ENCODE measurements around the gene PLPPR2. TPM values are rescaled to one million over a fixed set of nuclear protein-coding genes. Genes with fewer than 3 reads are reported as not detected.

PLPPR2 gene
- total RNA-seq, 1 donor from 2014 or later: 2.2 TPM

GRCh38 chr19:11363881-11364280 lies 8.6 kb downstream of the PLPPR2 start:
- DNase-seq: no peak
- no peak for ATAC-seq (ENCODE audit: low read depth)
- Mint-ChIP-seq H3K36me3 (ENCODE audit: low read depth) (peaks cover 22% of the 10 kb centered on the region), H3K4me1 (no peaks in the 10 kb centered on the region), H3K27ac (no peak overlapping the region), H3K4me3 (no peak overlapping the region), H3K27me3 (no peaks in the 10 kb centered on the region), H3K9me3 (no peaks in the 10 kb centered on the region)
- ChIA-PET CTCF (no interaction called here), POLR2A (interaction anchor here (0.7 to 0.8 kb wide), 2 partner anchors 17 to 1810 kb away, joined by 3 to 5 read pairs; no protein-coding TSS in a partner anchor)
- intact Hi-C loops (cut with micrococcal nuclease): no loop called here
- no peak for TF ChIP-seq CTCF (IDR thresholded peaks at IDR 0.05)

GRCh38 chr19:11364296-11364904 lies 9.2 kb downstream of the PLPPR2 start:
- Mint-ChIP-seq H3K4me3 (no peak overlapping the region), H3K9me3 (no peaks in the 10 kb centered on the region), H3K36me3 (ENCODE audit: low read depth) (peaks cover 27% of the 10 kb centered on the region), H3K4me1 (peaks cover 2% of the 10 kb centered on the region), H3K27ac (no peak overlapping the region), H3K27me3 (no peaks in the 10 kb centered on the region)
- CTCF ChIA-PET: no interaction called here
- intact Hi-C loops (cut with micrococcal nuclease): no loop called here
- no peak for TF ChIP-seq CTCF (IDR thresholded peaks at IDR 0.05)
- DNase-seq (no peak), ATAC-seq (ENCODE audit: low read depth) (no peak)
- POLR2A ChIA-PET: no interaction called here

- DNase-seq: no peak
- intact Hi-C loops (cut with micrococcal nuclease): no loop called here
- CTCF ChIA-PET: no interaction called here
- H3K4me3 Mint-ChIP-seq: no peak overlapping the region
- no peaks in the 10 kb centered on the region for H3K9me3 Mint-ChIP-seq
- ATAC-seq (ENCODE audit: low read depth): no peak
- POLR2A ChIA-PET: no interaction called here
- no peak for TF ChIP-seq CTCF (IDR thresholded peaks at IDR 0.05)
- no peaks in the 10 kb centered on the region for H3K27me3 Mint-ChIP-seq
- H3K4me1 Mint-ChIP-seq: peaks cover 2% of the 10 kb centered on the region
- no peak overlapping the region for H3K27ac Mint-ChIP-seq
- H3K36me3 Mint-ChIP-seq (ENCODE audit: low read depth): peaks cover 30% of the 10 kb centered on the region
Measured at GRCh38 chr19:11364935-11365334, 9.7 kb downstream of the PLPPR2 start.

- no peak overlapping the region for H3K4me3 Mint-ChIP-seq
- H3K27me3 Mint-ChIP-seq: no peaks in the 10 kb centered on the region
- no peak for ATAC-seq (ENCODE audit: low read depth)
- H3K4me1 Mint-ChIP-seq: peaks cover 2% of the 10 kb centered on the region
- no peak for TF ChIP-seq CTCF (IDR thresholded peaks at IDR 0.05)
- H3K9me3 Mint-ChIP-seq: no peaks in the 10 kb centered on the region
- intact Hi-C loops (cut with micrococcal nuclease): no loop called here
- ChIA-PET POLR2A (interaction anchor here (0.7 kb wide), 1 partner anchor 16 kb away, joined by 5 read pairs; no protein-coding TSS in a partner anchor), CTCF (no interaction called here)
- H3K36me3 Mint-ChIP-seq (ENCODE audit: low read depth): peaks cover 31% of the 10 kb centered on the region
- no peak for DNase-seq
- H3K27ac Mint-ChIP-seq: no peak overlapping the region
Measured at GRCh38 chr19:11365557-11366117, 10.4 kb downstream of the PLPPR2 start.

- ChIA-PET CTCF (interaction anchor here (2.6 kb wide), 1 partner anchor 14 kb away, joined by 7 read pairs; no protein-coding TSS in a partner anchor), POLR2A (no interaction called here)
- DNase-seq (no peak), ATAC-seq (ENCODE audit: low read depth) (no peak)
- no peak overlapping the region for H3K27ac Mint-ChIP-seq
- no peaks in the 10 kb centered on the region for H3K9me3 Mint-ChIP-seq
- no peaks in the 10 kb centered on the region for H3K27me3 Mint-ChIP-seq
- H3K36me3 Mint-ChIP-seq (ENCODE audit: low read depth): peaks cover 38% of the 10 kb centered on the region
- peaks cover 2% of the 10 kb centered on the region for H3K4me1 Mint-ChIP-seq
- no peak for TF ChIP-seq CTCF (IDR thresholded peaks at IDR 0.05)
- intact Hi-C loops (cut with micrococcal nuclease): no loop called here
- H3K4me3 Mint-ChIP-seq: no peak overlapping the region
Measured at GRCh38 chr19:11367528-11367927, 12.3 kb downstream of the PLPPR2 start.
